VCaP (cell line): ENCODE measurements around the gene GPR153.
"Not testable (repeated sequence)": the region's sequence is repeated elsewhere in the genome, so short reads cannot be mapped to it uniquely, and the experiment has no call there.

ENCODE experiments used
- H3K27ac ChIP-seq: fragments of 450-650 bp; 2 replicates; pipeline ENCODE4 v1.5.1; 2017
- CTCF ChIP-seq: fragments of 450-650 bp; conservative IDR thresholded peaks from 2 replicates; pipeline ENCODE4 v1.5.1; 2017; ENCODE audit warnings: mild to moderate bottlenecking, moderate library complexity

GPR153 gene

DNA sequence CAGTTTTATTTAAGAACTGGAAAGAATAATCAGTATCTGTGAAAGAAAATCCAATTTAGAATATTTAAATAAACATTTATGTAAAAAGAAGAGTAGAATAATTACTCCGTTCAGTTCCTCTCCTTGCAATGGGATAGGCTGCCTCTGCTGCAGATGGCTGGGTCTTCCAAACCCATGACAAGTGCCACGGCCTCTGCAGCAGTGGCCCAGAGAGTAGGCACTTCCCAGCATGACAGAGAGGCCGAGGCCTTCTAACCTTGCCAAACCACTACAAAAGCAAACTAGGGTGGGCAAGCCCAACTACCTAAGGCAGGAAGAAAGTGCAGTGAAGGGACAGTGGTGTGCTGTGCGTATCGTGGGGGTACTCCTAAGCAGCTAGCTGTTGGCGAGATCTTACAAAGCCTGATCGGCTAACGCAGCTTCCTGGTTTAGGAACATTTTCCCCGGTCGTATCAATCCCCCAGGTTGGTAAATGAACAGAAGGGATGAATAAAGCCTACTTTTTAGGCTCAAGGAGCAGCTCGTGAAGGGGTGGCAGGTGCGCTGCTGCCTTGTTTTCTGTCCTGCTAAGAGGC lies 39.6 kb downstream of the GPR153 start:
- no peak overlapping the region for H3K27ac ChIP-seq
- TF ChIP-seq CTCF = no peak

DNA sequence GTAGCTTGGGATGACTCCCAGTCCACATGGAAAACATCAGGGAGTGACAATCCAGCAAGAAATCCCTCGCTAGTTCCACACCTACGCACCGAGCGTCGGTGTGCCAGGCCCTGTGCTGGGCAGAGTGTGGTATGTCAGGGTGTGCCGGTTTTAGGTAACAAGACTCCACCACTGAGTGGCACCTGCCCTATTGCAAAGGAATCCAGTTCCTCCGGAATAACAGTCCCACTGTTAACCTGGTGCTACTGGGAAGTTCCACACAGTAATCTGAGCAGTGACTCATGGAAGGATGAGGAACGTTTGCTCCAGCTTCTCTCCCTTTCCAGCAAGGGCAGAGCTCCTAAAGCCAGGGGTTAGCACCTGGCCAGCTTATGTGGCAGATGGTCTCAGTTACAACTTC lies 40.7 kb downstream of the GPR153 start:
- no peak overlapping the region for H3K27ac ChIP-seq
- no peak for TF ChIP-seq CTCF

- not testable (repeated sequence) for H3K27ac ChIP-seq
Measured at GRCh38 chr1:6219641-6220040, 41.3 kb downstream of the GPR153 start.

GRCh38 chr1:6218375-6219164 lies 42.3 kb downstream of the GPR153 start:
- no peak overlapping the region for H3K27ac ChIP-seq
- TF ChIP-seq CTCF = no peak

GRCh38 chr1:6212193-6212959 lies 48.5 kb downstream of the GPR153 start:
- H3K27ac ChIP-seq = no peak overlapping the region
- no peak for TF ChIP-seq CTCF

GRCh38 chr1:6211731-6212130 lies 49.2 kb downstream of the GPR153 start:
- no peak overlapping the region for H3K27ac ChIP-seq
- no peak for TF ChIP-seq CTCF

- H3K27ac ChIP-seq = no peak overlapping the region
- TF ChIP-seq CTCF = no peak
Measured at GRCh38 chr1:6210591-6211355, 50.1 kb downstream of the GPR153 start.
